Natural killer cell (primary cell): ENCODE results near the gene NAXE. TPM values are rescaled to one million over a fixed set of nuclear protein-coding genes. Genes with fewer than 3 reads are reported as not detected.

Experiments
- ATAC-seq, 3 donors: fragments of 150-1000 bp in 2 of 3; fragments of 200-7000 bp in 1 of 3; cut with Tn5 transposase; 1 replicate in 1 of 3; 2 replicates in 2 of 3; pipeline ENCODE4 v1.10.0; 2021; ENCODE audit warnings: mild to moderate bottlenecking in 2 of 3, moderate library complexity in 2 of 3
- DNase-seq, 2 donors: peaks; one replicate each; pipeline versions ENCODE4 v3.0.0 to v3.0.0-alpha.2; 2013 to 2021; ENCODE audit warnings: mixed read lengths in 1 of 2
- H3K27ac ChIP-seq: one replicate; pipeline ENCODE4 v1.5.1; 2013; ENCODE audit warnings: mild to moderate bottlenecking, low read length
- H3K27me3 ChIP-seq: one replicate; pipeline ENCODE4 v1.6.1; 2013; ENCODE audit warnings: low read length; ENCODE audit not compliant: control insufficient read depth, insufficient read depth
- H3K36me3 ChIP-seq: one replicate; pipeline ENCODE4 v1.6.1; 2013; ENCODE audit warnings: low read length; ENCODE audit not compliant: control insufficient read depth, insufficient read depth
- H3K4me1 ChIP-seq: one replicate; pipeline ENCODE4 v1.6.1; 2013; ENCODE audit warnings: low read length; ENCODE audit not compliant: control insufficient read depth, insufficient read depth
- H3K4me3 ChIP-seq: one replicate; pipeline ENCODE4 v1.5.1; 2013; ENCODE audit warnings: low read length
- H3K9me3 ChIP-seq: one replicate; pipeline ENCODE4 v1.6.1; 2013; ENCODE audit warnings: low read length; ENCODE audit not compliant: control insufficient read depth, insufficient read depth
- H3K27ac Mint-ChIP-seq, 2 donors: one replicate each; pipeline ENCODE4 v1.8.0; 2022; ENCODE audit warnings: mild to moderate bottlenecking in 2 of 2, mixed read lengths in 2 of 2, moderate library complexity in 1 of 2
- H3K27me3 Mint-ChIP-seq, 2 donors: one replicate each; pipeline ENCODE4 v1.8.0; 2022; ENCODE audit warnings: low read depth in 2 of 2, mixed read lengths in 2 of 2
- H3K36me3 Mint-ChIP-seq: one replicate; pipeline ENCODE4 v1.8.0; 2022; ENCODE audit warnings: mixed read lengths
- H3K4me1 Mint-ChIP-seq, 2 donors: one replicate each; pipeline ENCODE4 v1.8.0; 2022; ENCODE audit warnings: mixed read lengths in 2 of 2
- H3K4me3 Mint-ChIP-seq: one replicate; pipeline ENCODE4 v1.8.0; 2022; ENCODE audit warnings: mild to moderate bottlenecking, moderate library complexity, mixed read lengths
- H3K9me3 Mint-ChIP-seq, 2 donors: one replicate each; pipeline ENCODE4 v1.8.0; 2022; ENCODE audit warnings: mixed read lengths in 2 of 2
- WGBS: methylation state at CpG from one replicate; pipeline ENCODE4 v1.1.7; 2013; ENCODE audit warnings: missing lambda C conversion rate; ENCODE audit not compliant: insufficient coverage; 5-methylcytosine and 5-hydroxymethylcytosine counted together
- intact Hi-C: fragments of 100-400 bp; cut with micrococcal nuclease; formaldehyde crosslinking; loops from one replicate; pipeline ENCODE4 v1.14.2; 2022
- total RNA-seq, 4 donors: library from RNA; stranded (reverse); fragments of 120-200 nt in 1 of 4; gene quantifications; one replicate each; pipeline versions ENCODE4 v1.2.3 to v1.2.4, GENCODE V29; 2013 to 2022
- TF ChIP-seq, protein P1 (sequence below): fragments of 200-600 bp; IDR thresholded peaks from one replicate; pipeline ENCODE4 v1.8.0; 2022; ENCODE audit warnings: antibody characterized with exemption

NAXE gene
- total RNA-seq, 3 donors from 2014 or later (not counting 1 experiment from before 2014, with no cell fraction given): 32.6 to 52.5 (median 36.6) TPM

DNA sequence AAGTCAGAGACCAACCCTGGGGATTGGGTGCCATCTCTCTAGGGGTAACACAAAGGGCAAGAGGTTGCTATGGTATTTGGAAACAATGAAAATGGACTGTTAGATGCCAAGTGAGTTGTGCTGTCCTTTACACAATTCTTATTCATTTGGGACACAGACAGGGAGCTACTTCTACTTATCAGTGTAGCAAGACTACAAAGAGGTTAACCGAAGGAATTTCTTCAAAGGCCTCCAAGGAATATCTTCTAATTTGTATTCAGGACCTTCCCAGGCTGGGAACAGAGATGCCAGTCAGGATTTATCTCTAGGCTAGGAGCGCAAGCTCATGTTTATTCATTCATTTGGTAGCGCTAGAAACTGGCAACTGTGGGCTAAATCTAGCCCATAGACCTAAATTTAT, 2.6 kb downstream of the NAXE start:
- 96% methylated on average over 3 of the region's 3 CpGs for WGBS
- H3K36me3 Mint-ChIP-seq: no peaks in the 10 kb centered on the region
- DNase-seq: no peak

DNA sequence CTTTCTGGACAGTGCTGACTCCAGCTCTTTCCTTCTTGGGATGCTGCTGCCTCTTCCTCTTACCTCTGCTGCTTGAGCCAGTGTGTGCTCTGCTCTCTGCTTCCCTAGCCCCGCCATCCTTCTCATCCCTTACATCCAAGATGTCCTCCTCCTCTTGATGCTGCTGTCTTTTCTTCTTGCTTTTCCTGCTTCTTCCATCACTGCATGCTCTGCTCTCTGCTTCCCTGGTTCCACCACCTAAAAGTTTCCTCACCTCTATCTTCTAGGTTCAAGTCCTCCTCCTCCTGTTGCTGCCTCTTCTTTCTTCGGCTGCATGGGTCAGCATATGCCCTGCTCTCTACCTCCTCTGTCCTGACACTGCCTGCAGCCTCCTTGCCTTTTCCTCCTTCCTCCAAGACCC, 3.4 kb downstream of the NAXE start:
- no peaks in the 10 kb centered on the region for H3K9me3 Mint-ChIP-seq
- intact Hi-C loops: no loop called here
- H3K4me3 ChIP-seq: no peak overlapping the region
- H3K27me3 Mint-ChIP-seq: no peaks in the 10 kb centered on the region
- TF ChIP-seq, protein P1, sequence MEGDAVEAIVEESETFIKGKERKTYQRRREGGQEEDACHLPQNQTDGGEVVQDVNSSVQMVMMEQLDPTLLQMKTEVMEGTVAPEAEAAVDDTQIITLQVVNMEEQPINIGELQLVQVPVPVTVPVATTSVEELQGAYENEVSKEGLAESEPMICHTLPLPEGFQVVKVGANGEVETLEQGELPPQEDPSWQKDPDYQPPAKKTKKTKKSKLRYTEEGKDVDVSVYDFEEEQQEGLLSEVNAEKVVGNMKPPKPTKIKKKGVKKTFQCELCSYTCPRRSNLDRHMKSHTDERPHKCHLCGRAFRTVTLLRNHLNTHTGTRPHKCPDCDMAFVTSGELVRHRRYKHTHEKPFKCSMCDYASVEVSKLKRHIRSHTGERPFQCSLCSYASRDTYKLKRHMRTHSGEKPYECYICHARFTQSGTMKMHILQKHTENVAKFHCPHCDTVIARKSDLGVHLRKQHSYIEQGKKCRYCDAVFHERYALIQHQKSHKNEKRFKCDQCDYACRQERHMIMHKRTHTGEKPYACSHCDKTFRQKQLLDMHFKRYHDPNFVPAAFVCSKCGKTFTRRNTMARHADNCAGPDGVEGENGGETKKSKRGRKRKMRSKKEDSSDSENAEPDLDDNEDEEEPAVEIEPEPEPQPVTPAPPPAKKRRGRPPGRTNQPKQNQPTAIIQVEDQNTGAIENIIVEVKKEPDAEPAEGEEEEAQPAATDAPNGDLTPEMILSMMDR: no peak
- 99% methylated on average over 2 of the region's 2 CpGs for WGBS
- DNase-seq (no peak), ATAC-seq (no peak)
- peaks cover 19% of the 10 kb centered on the region for H3K36me3 ChIP-seq
- H3K27me3 ChIP-seq: no peaks in the 10 kb centered on the region
- peaks cover 14 to 20% of the 10 kb centered on the region in 2 donors for H3K4me1 Mint-ChIP-seq
- no peak overlapping the region for H3K27ac ChIP-seq
- H3K27ac Mint-ChIP-seq: no peak overlapping the region
- no peaks in the 10 kb centered on the region for H3K36me3 Mint-ChIP-seq
- no peaks in the 10 kb centered on the region for H3K9me3 ChIP-seq
- H3K4me1 ChIP-seq: peaks cover 16% of the 10 kb centered on the region
- no peak overlapping the region for H3K4me3 Mint-ChIP-seq

More for the DNA sequence above, 2.6 kb downstream of the NAXE start:
- no peaks in the 10 kb centered on the region for H3K27me3 Mint-ChIP-seq
- Histone ChIP-seq H3K4me3 (no peak overlapping the region), H3K27ac (no peak overlapping the region), H3K4me1 (peaks cover 16% of the 10 kb centered on the region), H3K36me3 (peaks cover 19% of the 10 kb centered on the region), H3K9me3 (no peaks in the 10 kb centered on the region), H3K27me3 (no peaks in the 10 kb centered on the region)
- no peaks in the 10 kb centered on the region for H3K9me3 Mint-ChIP-seq
- no peak for ATAC-seq
- H3K4me3 Mint-ChIP-seq: no peak overlapping the region
- intact Hi-C loops: no loop called here
- no peak overlapping the region for H3K27ac Mint-ChIP-seq
- H3K4me1 Mint-ChIP-seq: peaks cover 14 to 20% of the 10 kb centered on the region in 2 donors
- TF ChIP-seq, protein P1: no peak

DNA sequence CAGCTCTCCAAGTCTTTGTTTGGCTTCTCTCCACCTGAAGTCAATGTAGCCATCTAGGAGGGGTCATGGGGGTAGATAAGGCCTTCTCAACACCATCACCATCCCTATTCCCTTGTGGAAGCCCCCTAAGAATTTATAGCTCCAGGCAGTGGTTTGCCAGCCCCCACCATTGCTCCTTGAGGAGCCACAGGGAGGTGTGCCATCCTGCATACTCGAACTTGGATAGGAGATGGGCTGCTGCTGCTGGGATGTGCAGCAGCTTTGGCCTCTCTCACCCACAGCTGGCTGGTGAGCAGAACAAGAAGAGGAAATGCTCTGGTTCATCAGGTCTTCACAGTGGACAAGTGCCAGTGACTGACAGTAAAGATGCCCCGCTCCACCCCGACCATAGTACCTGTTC, 4.8 kb downstream of the NAXE start:
- TF ChIP-seq, protein P1: no peak
- Histone ChIP-seq H3K36me3 (peaks cover 19% of the 10 kb centered on the region), H3K9me3 (no peaks in the 10 kb centered on the region), H3K27ac (no peak overlapping the region), H3K4me3 (no peak overlapping the region), H3K27me3 (no peaks in the 10 kb centered on the region), H3K4me1 (peaks cover 24% of the 10 kb centered on the region)
- WGBS: 95% methylated on average over 3 of the region's 3 CpGs
- intact Hi-C loops: no loop called here
- Mint-ChIP-seq H3K27ac (peak overlapping the region in 1 of 2 donors; percentile 33), H3K9me3 (no peaks in the 10 kb centered on the region), H3K36me3 (no peaks in the 10 kb centered on the region), H3K4me3 (no peak overlapping the region), H3K27me3 (no peaks in the 10 kb centered on the region), H3K4me1 (peaks cover 18 to 25% of the 10 kb centered on the region in 2 donors)
- ATAC-seq: no peak
- DNase-seq: no peak

DNA sequence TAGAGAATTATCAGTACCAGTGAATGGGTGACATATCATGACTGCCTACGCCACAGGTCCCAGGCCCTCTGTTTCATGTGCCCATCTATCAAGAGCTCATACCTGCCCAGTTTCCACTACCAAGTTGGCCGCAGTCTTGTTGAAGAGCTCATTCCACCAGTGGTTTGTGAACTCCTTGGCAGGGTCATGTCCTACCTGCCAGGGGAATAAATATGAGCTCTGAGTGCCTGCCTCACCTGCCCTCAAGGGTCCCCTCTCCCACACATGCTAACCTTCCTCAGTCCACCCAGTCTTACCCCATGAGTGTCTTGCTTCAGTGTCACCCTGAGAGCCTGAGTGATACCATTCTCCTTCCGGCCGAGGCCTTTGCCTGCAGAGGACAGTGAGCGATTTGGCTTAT, 6.5 kb downstream of the NAXE start:
- Mint-ChIP-seq H3K9me3 (no peaks in the 10 kb centered on the region), H3K27ac (peak overlapping the region in 1 of 2 donors; percentile 45), H3K4me1 (peaks cover 20 to 34% of the 10 kb centered on the region in 2 donors), H3K27me3 (no peaks in the 10 kb centered on the region), H3K4me3 (no peak overlapping the region), H3K36me3 (no peaks in the 10 kb centered on the region)
- Histone ChIP-seq H3K36me3 (peaks cover 19% of the 10 kb centered on the region), H3K4me1 (peaks cover 26% of the 10 kb centered on the region), H3K9me3 (no peaks in the 10 kb centered on the region), H3K4me3 (no peak overlapping the region), H3K27ac (no peak overlapping the region), H3K27me3 (no peaks in the 10 kb centered on the region)
- intact Hi-C loops: no loop called here
- TF ChIP-seq, protein P1: no peak
- over 99% methylated on average over 5 of the region's 5 CpGs for WGBS
- DNase-seq (no peak), ATAC-seq (no peak)
